ENCODE results near the gene GABARAPL2. TPM values are rescaled to one million over a fixed set of nuclear protein-coding genes. Genes with fewer than 3 reads are reported as not detected.

Gene GABARAPL2
- polyA plus RNA-seq, 3 donors: 84.3 to 302 (median 280) TPM

GRCh38 chr16:75617121-75617520, 50.9 kb downstream of the GABARAPL2 start:
- H3K27ac Mint-ChIP-seq: peak overlapping the region in 1 of 7 donors; percentile 5
- Histone ChIP-seq H3K9ac (ENCODE audit: insufficient read depth, low read length, poor library complexity, severe bottlenecking) (no peak overlapping the region), H2AFZ (ENCODE audit: insufficient read depth, low read depth, low read length, poor library complexity, severe bottlenecking) (no peak overlapping the region), H3K4me1 (ENCODE audit: control insufficient read depth in 1 of 2, insufficient read depth in 2 of 2, low read length in 2 of 2) (peaks cover 2 to 16% of the 10 kb centered on the region in 2 donors), H3K9me3 (replicated peaks in 1 of 2; ENCODE audit: control insufficient read depth in 1 of 2, insufficient read depth in 1 of 2, low read length in 2 of 2) (no peaks in the 10 kb centered on the region), H3K79me2 (ENCODE audit: insufficient read depth, low read length) (peaks cover 3% of the 10 kb centered on the region), H4K20me1 (ENCODE audit: insufficient read depth, low read length) (no peaks in the 10 kb centered on the region), H3K27ac (ENCODE audit: low read depth in 1 of 2, low read length in 2 of 2) (no peak overlapping the region), H3K4me2 (replicated peaks; ENCODE audit: extremely low read depth, low read length, poor library complexity, severe bottlenecking) (no peak overlapping the region), H3K27me3 (ENCODE audit: control insufficient read depth in 2 of 2, insufficient read depth in 2 of 2, low read length in 2 of 2) (no peaks in the 10 kb centered on the region), H3K4me3 (replicated peaks in 1 of 3; ENCODE audit: low read depth in 2 of 3, low read length in 3 of 3) (no peak overlapping the region), H3K36me3 (replicated peaks in 1 of 2; ENCODE audit: control insufficient read depth in 1 of 2, insufficient read depth in 2 of 2, low read length in 2 of 2) (peaks cover 50 to 84% of the 10 kb centered on the region in 2 donors)
- intact Hi-C loops (cut with micrococcal nuclease): no loop called here
- H3K9me3 Mint-ChIP-seq: no peaks in the 10 kb centered on the region
- peaks cover 64 to 76% of the 10 kb centered on the region in 2 donors for H3K36me3 Mint-ChIP-seq
- peaks cover 19% of the 10 kb centered on the region for H3K4me1 Mint-ChIP-seq
- no peak overlapping the region for H3K4me3 Mint-ChIP-seq
- no peak for DNase-seq
- H3K27me3 Mint-ChIP-seq (ENCODE audit: low read depth in 3 of 3): peaks cover 0 to 1% (median 0%) of the 10 kb centered on the region in 3 donors
- 100% methylated on average over 3 of the region's 3 CpGs for WGBS (ENCODE audit: insufficient coverage)
- no peak for TF ChIP-seq CTCF (IDR thresholded peaks at IDR 0.05)

GRCh38 chr16:75618780-75619179, 52.6 kb downstream of the GABARAPL2 start:
- no peak overlapping the region for H3K4me3 Mint-ChIP-seq
- peaks cover 25% of the 10 kb centered on the region for H3K4me1 Mint-ChIP-seq
- no peaks in the 10 kb centered on the region for H3K27me3 ChIP-seq (ENCODE audit: control insufficient read depth in 2 of 2, insufficient read depth in 2 of 2, low read length in 2 of 2)
- no peaks in the 10 kb centered on the region for H3K9me3 ChIP-seq (replicated peaks in 1 of 2; ENCODE audit: control insufficient read depth in 1 of 2, insufficient read depth in 1 of 2, low read length in 2 of 2)
- no peaks in the 10 kb centered on the region for H3K9me3 Mint-ChIP-seq
- no peak overlapping the region for H2AFZ ChIP-seq (ENCODE audit: insufficient read depth, low read depth, low read length, poor library complexity, severe bottlenecking)
- no peak overlapping the region for H3K4me3 ChIP-seq (replicated peaks in 1 of 3; ENCODE audit: low read depth in 2 of 3, low read length in 3 of 3)
- TF ChIP-seq CTCF (IDR thresholded peaks at IDR 0.05): no peak
- intact Hi-C loops (cut with micrococcal nuclease): no loop called here
- no peak for DNase-seq
- no peak overlapping the region for H3K27ac ChIP-seq (ENCODE audit: low read depth in 1 of 2, low read length in 2 of 2)
- peaks cover 34 to 67% of the 10 kb centered on the region in 2 donors for H3K36me3 ChIP-seq (replicated peaks in 1 of 2; ENCODE audit: control insufficient read depth in 1 of 2, insufficient read depth in 2 of 2, low read length in 2 of 2)
- peaks cover 12% of the 10 kb centered on the region for H3K79me2 ChIP-seq (ENCODE audit: insufficient read depth, low read length)
- H3K27me3 Mint-ChIP-seq (ENCODE audit: low read depth in 3 of 3): peaks cover 0 to 1% (median 0%) of the 10 kb centered on the region in 3 donors
- peaks cover 49 to 60% of the 10 kb centered on the region in 2 donors for H3K36me3 Mint-ChIP-seq
- H3K9ac ChIP-seq (ENCODE audit: insufficient read depth, low read length, poor library complexity, severe bottlenecking): no peak overlapping the region
- H3K27ac Mint-ChIP-seq: peak overlapping the region in 1 of 7 donors; percentile 27
- peaks cover 12 to 24% of the 10 kb centered on the region in 2 donors for H3K4me1 ChIP-seq (ENCODE audit: control insufficient read depth in 1 of 2, insufficient read depth in 2 of 2, low read length in 2 of 2)
- H3K4me2 ChIP-seq (replicated peaks; ENCODE audit: extremely low read depth, low read length, poor library complexity, severe bottlenecking): no peak overlapping the region
- H4K20me1 ChIP-seq (ENCODE audit: insufficient read depth, low read length): no peaks in the 10 kb centered on the region
- WGBS (ENCODE audit: insufficient coverage): no CpG with 5 or more reads among the region's 2 CpGs
